K562 (cell line): ENCODE results near the gene KMT2A. TPM values are rescaled to one million over a fixed set of nuclear protein-coding genes. Genes with fewer than 3 reads are reported as not detected.

Experiments
- ATAC-seq: fragments of 200-7000 bp; cut with Tn5 transposase; 3 replicates; pipeline ENCODE4 v1.9.1; 2020; ENCODE audit warnings: moderate library complexity
- BruUV-seq: library from RNA; stranded (reverse); fragments of 400-500 nt; replicated peaks from 2 replicates; lab custom pipeline; 2021; lab: Mats Ljungman, UMichigan
- CTCF ChIA-PET: fragments of 300-600 bp; formaldehyde crosslinking; extraction: SDS; loops from one replicate; lab custom pipeline; 2021; ENCODE audit warnings: low intra/inter-chr PET ratio; lab: Yijun Ruan, JAX
- POLR2A ChIA-PET: fragments of 300-600, 350-650 bp; sonication (Branson Sonifier 250); formaldehyde crosslinking; extraction: SDS; loops from one replicate; lab custom pipeline; 2021; ENCODE audit warnings: antibody characterized with exemption, inconsistent platforms; lab: Yijun Ruan, JAX
- DNase-seq, 4 experiments: peaks; one replicate each; pipeline versions ENCODE4 v3.0.0 to v3.0.0-alpha.2; 2011 to 2018; ENCODE audit warnings: low spot score in 3 of 4, mixed read lengths in 3 of 4; ENCODE audit errors: extremely low read depth in 1 of 4
- FAIRE-seq: peaks from 2 replicates; lab custom pipeline; 2011; peaks lifted over from hg19 to GRCh38; lab: Jason Lieb, UNC
- H2AFZ ChIP-seq: 2 replicates; pipeline ENCODE4 v1.6.0; 2011; ENCODE audit warnings: low read depth, low read length, control low read depth, inconsistent platforms
- H3K27ac ChIP-seq: fragments of 200-600 bp; 3 replicates; pipeline ENCODE4 v1.8.0; 2011; ENCODE audit warnings: low read depth, mild to moderate bottlenecking, control low read depth, inconsistent platforms, low read length, moderate library complexity, mixed read lengths; ENCODE audit errors: extremely low read depth
- H3K27me3 ChIP-seq, 2 experiments: fragments of 300-600 bp in 1 of 2; 2 replicates in 1 of 2; 3 replicates in 1 of 2; pipeline versions ENCODE4 v1.6.0 to v1.8.0; 2011; ENCODE audit warnings: inconsistent platforms in 2 of 2, low read length in 2 of 2, mild to moderate bottlenecking in 1 of 2, mixed read lengths in 1 of 2, moderate library complexity in 1 of 2; ENCODE audit not compliant: control insufficient read depth in 2 of 2, insufficient read depth in 2 of 2
- H3K36me3 ChIP-seq: fragments of 300-600 bp; 3 replicates; pipeline ENCODE4 v1.8.0; 2011; ENCODE audit warnings: mild to moderate bottlenecking, low read length, inconsistent platforms; ENCODE audit not compliant: control insufficient read depth, insufficient read depth
- H3K4me1 ChIP-seq, 2 experiments: fragments of 200-600 bp in 1 of 2; replicated peaks in 1 of 2; 2 replicates in 1 of 2; 3 replicates in 1 of 2; pipeline versions ENCODE4 v1.5.1 to v1.8.0; 2011; ENCODE audit warnings: inconsistent platforms in 2 of 2, low read length in 2 of 2, mild to moderate bottlenecking in 1 of 2, mixed read lengths in 1 of 2, moderate library complexity in 1 of 2; ENCODE audit not compliant: control insufficient read depth in 2 of 2, insufficient read depth in 2 of 2
- H3K4me2 ChIP-seq: 2 replicates; pipeline ENCODE4 v1.6.1; 2011; ENCODE audit warnings: low read length, control low read depth, inconsistent platforms, mixed read lengths; ENCODE audit not compliant: insufficient read depth
- H3K4me3 ChIP-seq: fragments of 200-600 bp; sonication (generic), shearing (Covaris generic); 2 replicates; pipeline ENCODE4 v1.5.1; 2016; ENCODE audit warnings: control low read depth, inconsistent platforms
- H3K79me2 ChIP-seq: fragments of 200-600 bp; 3 replicates; pipeline ENCODE4 v1.8.0; 2011; ENCODE audit warnings: low read length, inconsistent platforms; ENCODE audit not compliant: control insufficient read depth, insufficient read depth
- H3K9ac ChIP-seq, 2 experiments: 2 replicates each; pipeline versions ENCODE4 v1.6.0 to v1.6.1; 2011; ENCODE audit warnings: low read depth in 2 of 2, low read length in 2 of 2, control low read depth in 1 of 2, inconsistent platforms in 1 of 2, mild to moderate bottlenecking in 1 of 2, mixed read lengths in 1 of 2; ENCODE audit not compliant: insufficient read depth in 1 of 2
- H3K9me1 ChIP-seq: one replicate; pipeline ENCODE4 v1.6.0; 2011; ENCODE audit warnings: inconsistent platforms, mild to moderate bottlenecking, low read length, moderate library complexity; ENCODE audit not compliant: control insufficient read depth, insufficient read depth
- H3K9me3 ChIP-seq: replicated peaks from 2 replicates; pipeline ENCODE4 v1.5.1; 2011; ENCODE audit warnings: low read depth, low read length, inconsistent platforms; ENCODE audit not compliant: control insufficient read depth, insufficient read depth
- H4K20me1 ChIP-seq: replicated peaks from 2 replicates; pipeline ENCODE4 v1.6.1; 2011; ENCODE audit warnings: low read length, inconsistent platforms, mixed read lengths; ENCODE audit not compliant: control insufficient read depth, insufficient read depth
- CUX1 ChIP-seq: fragments of 200-800 bp; sonication (Bioruptor generic); IDR thresholded peaks from 2 replicates; pipeline ENCODE4 v1.6.1; 2016; ENCODE audit warnings: missing genetic modification characterization, missing compliant biosample characterization
- NCOA2 ChIP-seq, 2 experiments: fragments of 450-650 bp; IDR thresholded peaks; 2 replicates each; pipeline ENCODE4 v1.6.1; 2018; ENCODE audit warnings: mild to moderate bottlenecking in 2 of 2, moderate library complexity in 1 of 2; ENCODE audit not compliant: partially characterized antibody in 2 of 2
- POLR2G ChIP-seq: fragments of 200-400 bp; formaldehyde crosslinking; IDR thresholded peaks from 2 replicates; pipeline ENCODE4 v1.6.1; 2017; ENCODE audit warnings: low read depth, mild to moderate bottlenecking, antibody characterized with exemption, low read length, moderate library complexity
- POLR3G ChIP-seq: IDR thresholded peaks from 2 replicates; pipeline ENCODE4 v1.6.1; 2011; ENCODE audit not compliant: insufficient read length, insufficient replicate concordance; ENCODE audit errors: extremely low read depth
- RBM17 ChIP-seq: fragments of 200-400 bp; formaldehyde crosslinking; IDR thresholded peaks from 2 replicates; pipeline ENCODE4 v1.6.1; 2017; ENCODE audit warnings: low read depth, mild to moderate bottlenecking, low read length, borderline replicate concordance
- TCF3 ChIP-seq: sonication (generic); formaldehyde crosslinking; IDR thresholded peaks from 2 replicates; pipeline ENCODE4 v1.4.0; 2020; ENCODE audit warnings: mild to moderate bottlenecking, missing genetic modification reagents
- TGIF2 ChIP-seq: sonication (generic); formaldehyde crosslinking; IDR thresholded peaks from 2 replicates; pipeline ENCODE4 v1.8.1; 2022; ENCODE audit warnings: mild to moderate bottlenecking, missing genetic modification reagents, moderate library complexity
- ZC3H8 ChIP-seq: fragments of 450-650 bp; IDR thresholded peaks from 2 replicates; pipeline ENCODE4 v1.6.1; 2017
- ZNF436 ChIP-seq: fragments of 250-450, 450-650 bp; sonication (Bioruptor Pico); formaldehyde crosslinking; IDR thresholded peaks from 2 replicates; pipeline ENCODE4 v1.7.0; 2020; ENCODE audit warnings: mild to moderate bottlenecking
- WGBS: fragments of 100-300 bp; shearing (Covaris generic); methylation state at CpG from one replicate; pipeline ENCODE4 v1.1.6; 2016; ENCODE audit warnings: low coverage, mixed read lengths; ENCODE audit not compliant: insufficient coverage; ENCODE audit errors: missing lambda C conversion rate; 5-methylcytosine and 5-hydroxymethylcytosine counted together
- in situ Hi-C: fragments of 300-500 bp; cut with MboI; formaldehyde crosslinking; loops from 4 replicates; pipeline ENCODE4 v1.15.0; 2018; ENCODE audit warnings: inconsistent platforms, mixed read lengths
- intact Hi-C: fragments of 100-400 bp; cut with micrococcal nuclease; formaldehyde crosslinking; loops from 2 replicates; pipeline ENCODE4 v1.14.2; 2022
- polyA plus RNA-seq, 8 experiments: library from polyadenylated mRNA; depleted of rRNA in 4 of 8; stranded (reverse) in 5 of 8; unstranded in 3 of 8; fragments of >200 nt; fragmentation: Nextera tagmentation in 2 of 8; fragmentation: Illumina TruSeq in 1 of 8; extraction: Ambion mirVana in 2 of 8; extraction: Trizol in 1 of 8; gene quantifications; 2 replicates each; pipeline versions ENCODE4 v1.2.1 to v1.2.3, GENCODE V29; 2011 to 2014; ENCODE audit warnings: inconsistent platforms in 1 of 8, missing spikeins in 1 of 8
- total RNA-seq, 7 experiments: library from RNA; depleted of rRNA in 6 of 7; stranded (reverse); fragments of >200 nt in 6 of 7; fragmentation: Illumina TruSeq in 2 of 7; extraction: Trizol in 2 of 7; gene quantifications; 2 replicates each; pipeline versions ENCODE4 v1.2.1 to v1.2.3, GENCODE V29; 2011 to 2021; ENCODE audit warnings: low replicate concordance in 1 of 7

KMT2A gene
- total and polyA plus RNA-seq, 9 of the 15 experiments (the other 6 are each of a cell fraction or from before 2014, with no cell fraction given): 9.6 to 59.9 (median 32.6) TPM

- TF ChIP-seq CUX1 (CRISPR knock-in tag): no peak
- TF ChIP-seq TCF3 (CRISPR knock-in tag): no peak
- no peak for TF ChIP-seq RBM17
Measured at GRCh38 chr11:118442301-118442700, 6.0 kb downstream of the KMT2A start (continued).

GRCh38 chr11:118442908-118443589, 6.8 kb downstream of the KMT2A start:
- ChIA-PET CTCF (no interaction called here), POLR2A (interaction anchor here (0.6 to 1.6 kb wide), 3 partner anchors 9 to 50 kb away, joined by 3 read pairs; no protein-coding TSS in a partner anchor)
- no peak overlapping the region for H2AFZ ChIP-seq
- H3K9ac ChIP-seq: no peak overlapping the region
- WGBS: 87% methylated on average over 4 of the region's 4 CpGs
- H3K36me3 ChIP-seq: peaks cover 85% of the 10 kb centered on the region
- in situ Hi-C loops: no loop called here
- peaks cover 100% of the 10 kb centered on the region for H3K79me2 ChIP-seq
- H4K20me1 ChIP-seq: peaks cover 56% of the 10 kb centered on the region
- intact Hi-C loops: no loop called here
- no peak overlapping the region for H3K27ac ChIP-seq
- H3K9me3 ChIP-seq: no peaks in the 10 kb centered on the region
- TF ChIP-seq TGIF2 (CRISPR knock-in tag): no peak
- no peak for TF ChIP-seq NCOA2 (IDR thresholded peaks at IDR 0.05; ENCODE audit: partially characterized antibody in 2 of 2)
- no peak for TF ChIP-seq POLR3G
- TF ChIP-seq ZNF436 (CRISPR knock-in tag): no peak
- TF ChIP-seq ZC3H8: no peak
- no peak for TF ChIP-seq POLR2G
- peaks cover 5% of the 10 kb centered on the region for H3K9me1 ChIP-seq
- FAIRE-seq (no peak), DNase-seq (no peak), ATAC-seq (no peak)
- no peaks in the 10 kb centered on the region for H3K27me3 ChIP-seq
- no peak overlapping the region for H3K4me2 ChIP-seq
- peaks cover 9 to 30% of the 10 kb centered on the region in 2 experiments; a peak in 4 of 5 replicates for H3K4me1 ChIP-seq
- no TSS peak for BruUV-seq
- H3K4me3 ChIP-seq: no peak overlapping the region
